HepG2 (cell line): ENCODE data around the gene GJB1. TPM values are rescaled to one million over a fixed set of nuclear protein-coding genes. Genes with fewer than 3 reads are reported as not detected.

ENCODE experiments used
- AKNA ChIP-seq: sonication (generic); formaldehyde crosslinking; IDR thresholded peaks from 2 replicates; pipeline ENCODE4 v1.4.0; 2020; ENCODE audit warnings: missing genetic modification reagents, borderline replicate concordance
- CHD2 ChIP-seq: IDR thresholded peaks from 2 replicates; pipeline ENCODE4 v1.6.1; 2011; ENCODE audit warnings: low read depth, low read length, improper control_type of control experiment
- FOSL2 ChIP-seq: sonication (generic); formaldehyde crosslinking; IDR thresholded peaks from 2 replicates; pipeline ENCODE4 v1.4.0; 2020; ENCODE audit warnings: missing genetic modification reagents
- HIVEP1 ChIP-seq: sonication (generic); formaldehyde crosslinking; IDR thresholded peaks from 2 replicates; pipeline ENCODE4 v1.4.0; 2020; ENCODE audit warnings: mild to moderate bottlenecking, missing genetic modification reagents
- IRF1 ChIP-seq: sonication (generic); formaldehyde crosslinking; IDR thresholded peaks from 2 replicates; pipeline ENCODE4 v1.4.0; 2020; ENCODE audit warnings: low read depth, mild to moderate bottlenecking, missing genetic modification reagents
- NR2F1 ChIP-seq, 2 experiments: fragments of 450-650 bp in 1 of 2; formaldehyde crosslinking in 1 of 2; IDR thresholded peaks; 2 replicates each; pipeline versions ENCODE4 v1.5.0 to v1.6.1; 2016 to 2020; ENCODE audit warnings: mild to moderate bottlenecking in 1 of 2, missing compliant biosample characterization in 1 of 2, missing genetic modification reagents in 1 of 2, moderate library complexity in 1 of 2
- NR3C1 ChIP-seq: sonication (generic); formaldehyde crosslinking; IDR thresholded peaks from 2 replicates; pipeline ENCODE4 v1.4.0; 2020; ENCODE audit warnings: missing genetic modification reagents
- RELA ChIP-seq: sonication (generic); formaldehyde crosslinking; IDR thresholded peaks from 2 replicates; pipeline ENCODE4 v1.4.0; 2020; ENCODE audit warnings: missing genetic modification reagents
- SNAPC4 ChIP-seq: sonication (generic); formaldehyde crosslinking; IDR thresholded peaks from 2 replicates; pipeline ENCODE4 v1.4.0; 2020; ENCODE audit warnings: mild to moderate bottlenecking, missing genetic modification reagents
- TERF1 ChIP-seq: sonication (generic); formaldehyde crosslinking; IDR thresholded peaks from 2 replicates; pipeline ENCODE4 v1.8.0; 2022; ENCODE audit warnings: mild to moderate bottlenecking, missing genetic modification reagents, moderate library complexity
- ZBTB33 ChIP-seq: sonication (generic); formaldehyde crosslinking; IDR thresholded peaks from 2 replicates; pipeline ENCODE4 v1.4.0; 2020; ENCODE audit warnings: missing genetic modification reagents
- ZNF557 ChIP-seq: sonication (generic); formaldehyde crosslinking; IDR thresholded peaks from 2 replicates; pipeline ENCODE4 v1.4.0; 2020; ENCODE audit warnings: missing genetic modification reagents
- ZNF761 ChIP-seq: sonication (generic); formaldehyde crosslinking; conservative IDR thresholded peaks from 2 replicates; pipeline ENCODE4 v1.4.0; 2020; ENCODE audit warnings: mild to moderate bottlenecking, missing genetic modification reagents
- ZNF816 ChIP-seq: sonication (generic); formaldehyde crosslinking; IDR thresholded peaks from 2 replicates; pipeline ENCODE4 v1.8.0; 2022; ENCODE audit warnings: missing genetic modification reagents, mild to moderate bottlenecking, borderline replicate concordance
- polyA plus RNA-seq, 8 experiments: library from polyadenylated mRNA; depleted of rRNA in 3 of 8; stranded (reverse) in 7 of 8; unstranded in 1 of 8; fragments of >200 nt; fragmentation: Illumina TruSeq in 4 of 8; extraction: Trizol in 4 of 8; gene quantifications; 2 replicates each; pipeline versions ENCODE4 v1.2.1 to v1.2.3, GENCODE V29; 2011 to 2016; ENCODE audit warnings: low read depth in 4 of 8, missing spikeins in 1 of 8, mixed read lengths in 1 of 8; ENCODE audit not compliant: insufficient read depth in 1 of 8
- total RNA-seq, 5 experiments: library from RNA; depleted of rRNA; stranded (reverse); fragments of >200 nt; fragmentation: Illumina TruSeq; extraction: Trizol; gene quantifications; 2 replicates each; pipeline ENCODE4 v1.2.3, GENCODE V29; 2016; ENCODE audit warnings: low read depth in 1 of 5

GJB1 gene
- total and polyA plus RNA-seq, 2 of the 13 experiments (the other 11 are each of a cell fraction or from before 2014, with no cell fraction given): 111 to 161 TPM

GRCh38 chrX:71254092-71254963, 31.3 kb downstream of the GJB1 start, which contains the start of gene ZMYM3 (continued):
- TF ChIP-seq SNAPC4 (CRISPR knock-in tag) (no peak), HIVEP1 (CRISPR knock-in tag) (no peak), AKNA (CRISPR knock-in tag) (no peak), ZNF557 (CRISPR knock-in tag) (no peak), RELA (CRISPR knock-in tag) (no peak), TERF1 (no peak), ZBTB33 (CRISPR knock-in tag) (no peak), NR3C1 (CRISPR knock-in tag) (no peak), NR2F1 (CRISPR knock-in tag; IDR thresholded peaks at IDR 0.05) (no peak), ZNF816 (CRISPR knock-in tag) (no peak), IRF1 (CRISPR knock-in tag) (no peak), CHD2 (peak; percentile 97), FOSL2 (CRISPR knock-in tag) (no peak), ZNF761 (CRISPR knock-in tag) (no peak)
